Amniotic stem cell (primary cell): Measurements from ENCODE around the gene KRT72.

ENCODE experiments used
- DNase-seq: peaks from one replicate; lab custom pipeline; 2025; lab: John Stamatoyannopoulos, UW

KRT72 gene

DNA sequence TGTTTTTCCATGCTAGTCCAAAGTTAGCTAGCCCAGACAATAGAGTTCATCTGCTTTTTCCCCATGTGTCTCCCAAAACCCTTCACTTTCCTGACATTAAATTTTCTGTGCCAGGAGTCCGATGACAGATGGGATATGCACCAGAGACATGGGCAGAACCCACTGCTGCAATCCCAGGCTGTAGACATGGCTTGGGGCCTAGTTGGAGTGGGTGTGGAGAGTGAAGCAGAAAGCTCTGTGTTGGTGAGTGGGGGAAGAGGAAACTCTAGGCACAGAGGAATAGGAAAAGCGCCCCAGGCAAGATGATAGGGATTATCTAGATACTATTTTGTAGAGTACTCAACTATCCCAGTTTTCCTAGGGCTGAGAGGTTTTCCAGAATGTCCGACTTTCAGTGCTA is 22.8 kb downstream of the KRT72 start:
- DNase-seq: no peak

DNA sequence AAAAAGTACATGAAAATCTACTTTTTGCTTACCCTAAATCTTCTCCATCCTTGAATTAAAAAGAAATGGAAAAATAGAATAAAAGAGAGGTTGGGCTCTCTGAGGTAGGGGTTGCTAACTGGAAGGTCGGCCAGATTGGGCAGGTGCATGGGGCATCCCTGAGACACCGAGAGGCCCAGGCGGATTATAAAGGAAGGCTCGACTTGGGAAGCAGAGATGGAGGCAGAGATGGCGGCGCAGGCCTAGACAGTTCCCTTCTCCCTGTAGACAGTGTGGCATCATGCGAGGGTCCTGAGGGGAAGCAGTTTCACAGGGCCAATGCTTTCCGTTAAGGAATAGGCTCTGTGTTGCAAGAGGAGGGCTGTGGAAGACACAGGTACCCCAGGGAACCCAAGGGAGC is 23.9 kb downstream of the KRT72 start:
- DNase-seq: no peak

DNA sequence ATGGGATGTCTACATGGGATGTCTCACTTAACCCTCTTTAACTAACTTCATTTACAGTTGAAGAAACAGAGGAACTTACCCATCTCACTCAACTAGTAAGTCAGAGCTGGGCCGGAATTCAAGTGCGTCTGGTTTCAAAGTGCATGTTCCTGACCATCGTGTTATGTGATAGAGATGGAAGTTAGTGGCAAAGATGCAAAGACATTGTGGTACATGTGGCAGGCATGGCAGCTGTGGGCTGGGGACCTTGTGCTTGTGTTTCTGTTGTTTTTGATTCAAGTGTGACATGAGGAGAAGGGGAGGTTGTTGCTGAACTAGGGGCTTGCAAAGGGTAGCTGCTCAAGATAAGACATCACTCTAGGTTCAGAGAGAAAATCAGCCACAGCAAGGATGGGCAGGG is 25.3 kb downstream of the KRT72 start:
- DNase-seq: no peak

DNA sequence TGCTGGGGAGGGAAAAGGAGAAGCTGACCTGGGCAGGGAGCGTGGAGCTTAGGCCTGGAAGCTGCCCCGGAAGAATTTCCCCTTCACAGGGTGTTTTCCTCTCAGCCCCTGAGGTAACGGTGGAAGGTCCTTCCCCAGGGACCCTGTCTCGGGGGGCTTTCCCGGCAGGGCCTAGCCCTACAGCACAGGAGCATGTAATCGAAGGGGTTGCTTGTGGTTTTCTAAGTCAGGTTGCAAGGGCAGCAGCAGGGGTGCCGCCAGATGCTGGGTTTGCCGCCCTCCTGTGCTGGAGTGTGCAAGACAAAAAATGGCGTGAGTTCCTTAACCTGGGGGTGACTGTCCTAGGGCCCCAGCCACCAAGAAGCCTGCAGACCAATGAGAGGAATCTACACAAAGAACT is 26.0 kb downstream of the KRT72 start:
- DNase-seq: no peak

DNA sequence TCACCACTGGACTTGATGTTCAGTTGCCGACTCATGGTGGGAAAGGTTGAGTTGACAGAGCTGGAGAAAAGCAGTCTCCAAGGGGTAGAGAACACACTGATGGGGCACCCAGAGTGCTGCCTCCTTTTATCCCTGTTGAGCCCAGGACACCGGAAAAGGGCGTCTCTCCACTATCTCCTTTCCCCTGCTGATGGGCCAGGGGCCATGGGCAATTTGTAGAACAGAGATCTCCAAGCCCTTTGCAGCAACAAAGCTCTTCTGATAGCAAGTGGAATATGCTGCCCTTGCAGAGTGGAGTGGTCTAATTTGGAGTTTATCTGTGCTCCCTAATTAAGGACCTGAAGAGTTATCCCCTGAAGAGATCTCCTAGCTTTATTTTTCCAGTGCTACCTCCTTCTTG is 27.5 kb downstream of the KRT72 start, which contains the start of gene KRT74:
TSS of gene KRT74 (minus strand) at position 101 of the 400 bp plus-strand sequence. CDS start at position 35, 66 bp downstream.
- no peak for DNase-seq

DNA sequence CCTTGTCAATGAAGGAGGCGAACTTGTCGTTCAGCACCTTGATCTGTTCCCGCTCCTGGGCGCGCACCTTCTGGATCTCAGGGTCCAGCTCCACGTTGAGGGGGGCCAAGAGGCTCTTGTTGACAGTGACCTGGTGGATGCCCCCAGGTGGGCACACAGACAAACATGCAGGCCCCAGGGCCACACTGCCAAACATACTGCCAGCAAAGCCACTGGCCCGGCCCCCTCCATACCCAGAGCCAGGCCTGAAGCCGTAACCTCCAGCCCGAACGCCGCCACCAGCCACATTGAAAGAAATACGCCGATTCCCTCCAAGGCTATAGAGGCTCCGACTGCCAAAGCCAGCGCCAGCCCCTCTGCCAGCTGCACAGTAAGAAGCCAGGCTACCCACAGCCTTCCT is 28.0 kb downstream of the KRT72 start:
- DNase-seq: no peak

DNA sequence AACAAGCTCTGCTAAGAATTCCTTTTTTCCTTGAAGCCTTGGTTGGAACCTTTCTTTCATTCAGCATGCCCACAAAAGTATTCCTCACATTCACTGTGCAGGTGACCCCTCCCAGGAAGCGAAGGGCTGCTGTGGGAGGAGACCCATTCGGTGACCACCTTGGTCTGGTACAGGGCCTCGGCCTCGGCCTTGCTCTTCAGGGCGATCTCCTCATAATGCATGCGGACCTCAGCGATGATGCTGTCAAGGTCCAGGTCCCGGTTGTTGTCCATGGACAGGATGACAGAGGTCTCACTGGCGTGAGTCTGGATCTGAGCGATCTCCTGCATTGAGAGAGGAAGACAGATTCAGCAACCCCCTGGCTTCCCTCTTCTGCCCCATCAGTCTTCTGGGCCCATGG is 30.8 kb downstream of the KRT72 start:
- no peak for DNase-seq

DNA sequence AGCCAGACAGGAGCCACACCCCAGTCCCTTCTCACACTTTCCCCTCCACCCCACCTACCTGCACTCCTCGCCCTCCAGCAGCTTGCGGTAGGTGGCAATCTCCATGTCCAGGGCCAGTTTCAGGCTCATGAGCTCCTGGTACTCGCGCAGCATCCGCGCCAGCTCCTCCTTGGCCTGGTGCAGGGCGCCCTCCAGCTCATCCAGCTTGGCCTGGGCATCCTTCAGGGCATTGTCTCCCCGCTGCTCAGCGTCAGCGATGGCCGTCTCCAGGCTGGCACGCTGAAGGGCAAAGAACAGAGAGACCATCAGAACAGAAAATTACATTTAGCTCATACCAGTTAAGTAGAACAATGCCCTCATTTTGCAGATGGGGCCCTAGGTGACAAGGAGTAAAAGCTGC is 33.2 kb downstream of the KRT72 start:
- DNase-seq: no peak

DNA sequence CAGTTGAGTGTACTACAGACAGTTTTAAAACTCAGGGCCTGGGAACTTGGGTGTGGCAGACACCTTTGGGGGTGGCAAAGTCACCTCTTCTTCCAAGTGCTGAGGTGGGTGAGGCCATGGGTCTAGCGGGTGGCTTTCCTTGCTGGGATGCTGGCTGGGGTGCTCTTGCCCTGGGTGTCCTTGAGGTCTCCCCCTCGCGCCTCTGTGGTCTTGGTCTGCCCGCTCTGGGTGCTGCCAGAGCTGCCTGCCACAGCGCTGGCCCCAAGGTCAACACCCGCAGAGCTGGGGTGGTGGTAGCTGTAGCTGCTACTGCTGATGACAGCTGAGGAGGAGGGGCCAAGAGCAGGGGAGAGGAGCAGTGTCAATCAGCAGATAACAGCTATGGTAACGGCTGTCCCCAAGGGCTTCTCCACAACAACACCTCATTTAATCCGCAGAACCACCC is 34.4 kb downstream of the KRT72 start:
- no peak for DNase-seq

DNA sequence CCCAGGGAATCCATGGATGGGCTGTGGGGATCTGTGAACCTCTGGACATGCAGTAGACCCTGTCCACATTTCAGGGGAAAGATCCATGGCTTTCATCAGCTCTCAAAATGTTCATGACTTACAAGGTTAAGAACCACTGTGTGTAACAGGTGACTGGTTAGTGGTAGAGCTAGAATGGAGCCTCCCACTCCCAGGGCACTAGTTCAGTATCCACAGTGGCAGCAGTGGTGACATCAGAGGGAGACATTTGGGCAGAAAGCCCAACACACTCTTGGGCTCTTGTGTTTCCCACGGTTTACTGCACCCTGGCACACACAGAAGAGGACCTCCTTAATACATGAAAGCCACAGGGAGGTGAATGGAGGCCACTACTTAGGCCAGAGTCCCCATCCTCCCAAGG is 36.7 kb downstream of the KRT72 start:
- DNase-seq: no peak

DNA sequence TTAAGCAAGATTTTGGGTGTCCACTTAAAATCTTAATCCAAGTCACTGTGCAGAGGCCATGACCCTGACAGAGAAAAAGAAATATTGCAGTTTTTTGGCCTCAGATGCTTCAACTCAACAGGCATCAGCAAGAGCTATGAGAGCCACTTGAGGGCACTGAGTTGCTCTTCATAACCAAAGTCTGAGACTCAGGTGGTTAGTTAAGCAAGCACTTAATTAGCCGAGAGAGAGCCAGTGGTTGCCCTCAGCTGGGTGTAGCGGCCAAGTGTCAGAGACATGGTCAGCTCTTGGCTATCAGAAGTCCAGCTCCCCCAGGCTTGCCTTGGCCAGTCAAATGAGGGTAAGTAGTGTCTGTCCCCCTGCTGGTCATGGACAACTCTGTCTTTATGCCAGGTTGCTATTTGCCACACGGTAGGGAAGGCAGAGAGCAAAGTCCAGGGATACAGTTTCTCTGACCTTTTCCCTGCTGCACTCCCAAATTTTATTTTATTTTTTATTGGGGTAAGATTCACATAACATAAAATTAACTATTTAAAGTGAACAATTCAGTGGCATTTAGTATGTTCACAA is 39.3 kb downstream of the KRT72 start:
- DNase-seq: no peak

DNA sequence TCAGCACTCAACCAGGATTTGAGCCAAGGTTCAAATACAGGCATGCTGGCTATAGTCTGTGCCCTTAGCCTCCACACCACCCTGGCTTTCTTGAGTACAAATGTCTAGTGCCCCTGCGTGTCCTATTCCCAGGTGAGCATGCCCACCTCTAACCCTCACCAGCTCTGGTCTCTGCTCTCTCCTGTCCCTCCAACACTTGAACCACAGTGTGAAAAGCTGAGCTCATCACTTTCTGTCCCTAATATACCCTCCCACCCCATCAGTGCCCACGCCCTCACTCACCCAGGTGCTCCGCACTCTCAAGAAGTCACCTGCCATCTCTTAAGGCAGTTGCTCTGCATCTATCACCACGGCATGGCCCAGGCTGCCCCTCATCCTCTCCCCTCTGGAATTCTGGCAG is 41.3 kb downstream of the KRT72 start:
- DNase-seq: no peak

DNA sequence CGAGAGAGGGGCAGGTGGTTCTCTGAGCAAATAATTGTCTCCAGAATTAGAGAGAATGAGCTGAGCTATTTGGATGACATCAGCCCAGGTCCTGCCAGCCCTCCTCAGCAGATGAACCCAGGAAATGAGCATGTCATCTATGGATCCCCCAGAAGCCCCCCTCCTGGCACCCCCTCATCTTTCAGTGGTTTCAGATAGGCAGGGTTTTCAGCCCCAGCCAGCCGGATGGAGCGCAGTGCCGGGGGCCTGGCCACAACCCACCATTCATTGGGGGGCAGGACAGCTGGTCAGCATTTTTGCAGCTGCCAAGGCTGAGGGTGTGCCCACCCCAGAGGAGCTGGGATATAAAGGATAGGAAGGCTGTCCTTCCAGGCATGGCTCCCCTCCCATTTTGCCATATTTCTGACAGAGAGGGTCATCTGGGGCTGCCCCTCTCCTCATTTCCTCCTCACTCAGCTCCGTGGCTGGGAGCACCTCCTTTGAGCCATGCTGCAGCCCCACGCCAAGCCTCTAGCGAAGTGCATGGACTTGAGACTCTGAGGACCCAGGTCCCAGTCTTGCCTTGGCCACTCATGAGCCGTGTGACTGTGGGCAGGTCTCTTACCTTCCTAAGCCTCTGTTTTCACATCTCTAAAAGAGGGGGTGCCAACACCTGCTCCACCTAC is 42.4 kb downstream of the KRT72 start:
- DNase-seq: no peak

DNA sequence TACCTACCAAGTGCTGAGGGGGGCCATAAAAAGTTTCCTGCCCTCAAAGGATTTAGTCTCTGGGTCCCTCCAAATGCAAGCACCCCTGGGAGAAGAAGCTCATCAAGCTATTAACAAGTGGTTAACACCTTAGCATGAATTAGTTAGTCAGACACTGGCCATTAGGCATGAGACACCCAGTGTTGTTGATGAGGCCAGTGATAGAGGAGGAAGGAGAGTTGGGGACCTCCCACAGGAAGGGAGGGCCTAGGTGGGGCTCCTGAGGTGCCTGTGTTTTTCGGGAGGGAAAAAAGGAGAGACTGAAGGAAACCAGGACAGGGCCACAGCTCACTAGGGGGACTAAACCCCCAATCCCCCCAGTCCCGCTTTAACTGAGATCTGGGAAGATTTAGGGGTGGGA is 43.8 kb downstream of the KRT72 start:
- no peak for DNase-seq

DNA sequence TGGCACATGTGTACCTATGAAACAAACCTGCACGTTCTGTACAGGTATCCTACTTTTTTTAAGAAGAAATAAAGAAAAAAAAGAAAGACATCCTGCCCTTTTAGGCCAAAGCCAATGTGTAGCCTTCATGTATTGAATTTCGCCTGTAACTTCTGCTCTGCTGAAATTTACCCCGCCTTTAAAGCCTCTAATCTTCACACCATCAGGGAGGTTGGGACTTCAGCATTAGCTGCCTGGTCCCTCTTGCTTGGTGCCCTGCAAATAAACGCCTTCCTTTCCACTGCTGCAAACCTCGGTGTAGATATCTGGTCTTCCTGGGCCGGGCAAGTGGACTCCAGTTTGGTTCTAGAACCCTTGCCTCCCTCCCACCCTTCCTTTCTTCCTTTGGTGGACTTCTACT is 45.7 kb downstream of the KRT72 start:
- DNase-seq: no peak

DNA sequence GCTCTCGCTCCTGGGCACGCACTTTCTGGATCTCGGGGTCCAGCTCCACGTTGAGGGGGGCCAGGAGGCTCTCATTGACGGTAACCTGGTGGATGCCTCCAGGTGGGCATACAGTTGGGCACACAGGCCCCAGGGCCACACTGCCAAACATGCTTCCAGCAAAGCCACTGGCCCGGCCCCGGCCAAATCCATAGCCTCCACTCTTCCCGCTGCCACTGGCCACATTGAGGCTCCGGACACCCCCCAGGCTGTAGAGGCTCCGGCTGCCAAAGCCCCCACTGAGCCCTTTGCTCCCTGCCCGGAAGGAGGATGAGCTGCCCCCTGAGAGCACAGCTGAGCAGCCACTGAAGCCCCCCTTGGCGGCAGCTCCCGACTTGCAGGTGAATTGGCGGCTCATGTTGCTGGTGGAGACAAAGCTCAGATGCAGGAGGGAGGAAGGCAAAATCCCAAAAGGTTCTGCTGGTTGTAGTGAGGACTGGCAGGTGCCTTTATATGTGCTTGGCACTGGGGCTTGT is 48.5 kb downstream of the KRT72 start, which contains the start of gene KRT71:
TSS of gene KRT71 (minus strand) at position 465 of the 515 bp plus-strand sequence. CDS start at position 397, 68 bp downstream.
- no peak for DNase-seq

DNA sequence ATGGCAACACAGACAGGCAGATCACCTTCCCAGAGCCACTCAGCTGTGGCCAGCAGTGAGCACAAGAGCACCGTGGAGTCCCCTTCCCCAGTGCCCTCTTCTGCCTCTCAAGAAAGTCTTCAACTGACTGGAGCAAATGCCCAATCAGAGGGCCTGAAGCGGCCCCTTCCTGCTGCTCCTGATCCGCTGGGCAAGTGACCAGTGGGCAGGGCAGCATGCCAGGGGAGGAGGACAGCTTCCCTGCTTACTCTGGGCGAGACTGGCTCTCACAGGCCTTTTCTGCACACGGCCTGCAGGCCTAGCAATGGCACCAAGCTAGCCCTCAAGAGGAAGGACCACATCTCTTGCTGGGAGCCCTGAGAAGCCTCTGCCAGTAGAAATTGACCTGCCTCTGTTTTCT is 49.2 kb downstream of the KRT72 start:
- no peak for DNase-seq

DNA sequence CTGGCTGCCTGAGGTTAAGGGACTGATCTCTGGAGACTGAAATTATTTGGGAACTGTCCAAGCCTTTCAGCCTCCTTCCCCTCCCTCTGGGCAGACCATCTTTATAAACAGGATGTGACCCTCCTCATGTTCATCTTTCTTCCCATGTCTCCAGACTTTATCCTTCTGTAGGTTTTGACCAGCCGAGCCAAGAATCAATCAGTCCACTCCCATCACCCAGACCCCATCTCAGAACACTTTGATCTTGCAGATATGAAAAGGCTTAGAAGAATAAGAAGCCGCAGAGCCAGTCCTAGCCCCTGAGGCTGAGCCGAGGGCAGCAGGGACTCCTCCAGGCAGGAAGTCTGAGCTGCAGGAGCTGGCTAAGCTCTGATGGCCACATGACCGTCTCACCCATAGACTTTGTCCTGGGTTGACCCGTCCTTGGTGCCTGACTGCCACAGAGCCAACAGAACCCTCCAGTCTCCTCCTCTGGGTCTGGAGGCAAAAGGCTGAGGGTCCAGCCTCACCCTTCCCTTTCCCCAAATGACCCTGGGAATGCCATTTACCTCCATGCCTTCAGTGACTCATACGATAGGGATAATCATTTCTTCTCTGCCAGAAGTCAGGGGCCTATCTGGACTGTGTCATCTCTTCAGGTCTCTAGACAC is 49.9 kb downstream of the KRT72 start:
- no peak for DNase-seq

DNA sequence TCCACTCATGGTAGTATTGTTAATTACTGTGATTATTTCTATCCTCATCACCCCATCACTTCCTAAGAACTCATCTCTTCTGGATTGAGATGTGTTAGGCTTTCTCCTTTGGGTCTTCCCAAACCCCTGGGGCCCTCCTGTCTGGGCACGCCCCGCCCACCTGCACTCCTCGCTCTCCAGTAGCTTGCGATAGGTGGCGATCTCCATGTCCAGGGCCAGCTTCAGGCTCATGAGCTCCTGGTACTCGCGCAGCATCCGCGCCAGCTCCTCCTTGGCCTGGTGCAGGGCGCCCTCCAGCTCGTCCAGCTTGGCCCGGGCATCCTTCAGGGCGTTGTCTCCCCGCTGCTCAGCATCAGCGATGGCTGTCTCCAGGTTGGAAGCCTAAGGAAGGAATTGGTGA is 55.1 kb downstream of the KRT72 start:
- DNase-seq: no peak

DNA sequence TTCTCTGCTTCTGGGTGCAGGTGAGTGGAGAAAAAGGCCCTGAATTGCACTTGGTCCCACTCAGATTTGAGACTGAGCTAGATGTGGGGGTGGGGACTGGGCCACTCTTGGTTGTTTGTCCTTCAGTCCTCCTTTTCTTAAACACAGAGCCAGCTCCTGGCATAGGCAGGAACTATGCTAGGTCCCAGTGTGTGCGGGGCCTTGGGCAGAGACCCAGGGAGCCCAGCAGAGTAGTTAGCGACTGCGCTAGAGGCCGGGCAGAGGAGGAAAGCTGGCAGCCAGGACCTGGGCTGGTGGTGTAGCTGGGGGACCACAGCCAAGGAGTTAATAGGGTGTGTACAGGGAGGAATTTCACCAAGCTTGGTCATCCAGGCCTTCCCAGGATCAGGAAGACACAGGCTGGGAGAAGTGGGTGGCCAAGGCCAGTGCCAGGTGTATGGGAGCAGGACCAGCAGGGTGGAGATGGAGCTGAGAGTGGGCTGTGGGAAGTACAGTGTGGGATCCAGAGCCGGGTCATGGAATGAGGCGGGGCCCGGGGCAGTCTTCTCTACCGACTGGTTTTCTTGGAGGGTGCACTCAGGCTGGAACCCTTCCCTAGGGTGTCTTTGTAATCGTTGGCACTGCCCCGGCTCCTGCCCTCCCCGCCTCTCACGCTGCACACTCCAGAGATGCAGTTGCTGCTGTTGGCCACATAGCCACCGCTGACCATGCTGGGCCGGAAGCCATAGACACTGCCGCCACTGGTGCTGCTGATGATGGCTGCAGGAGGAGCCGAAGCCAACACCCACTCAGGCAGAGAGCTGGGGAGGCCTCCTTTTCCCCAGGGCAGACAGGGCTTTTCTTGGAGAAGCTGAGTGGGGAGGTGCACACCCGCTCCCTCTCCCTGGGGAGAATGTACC is 57.0 kb downstream of the KRT72 start:
- DNase-seq: no peak

DNA sequence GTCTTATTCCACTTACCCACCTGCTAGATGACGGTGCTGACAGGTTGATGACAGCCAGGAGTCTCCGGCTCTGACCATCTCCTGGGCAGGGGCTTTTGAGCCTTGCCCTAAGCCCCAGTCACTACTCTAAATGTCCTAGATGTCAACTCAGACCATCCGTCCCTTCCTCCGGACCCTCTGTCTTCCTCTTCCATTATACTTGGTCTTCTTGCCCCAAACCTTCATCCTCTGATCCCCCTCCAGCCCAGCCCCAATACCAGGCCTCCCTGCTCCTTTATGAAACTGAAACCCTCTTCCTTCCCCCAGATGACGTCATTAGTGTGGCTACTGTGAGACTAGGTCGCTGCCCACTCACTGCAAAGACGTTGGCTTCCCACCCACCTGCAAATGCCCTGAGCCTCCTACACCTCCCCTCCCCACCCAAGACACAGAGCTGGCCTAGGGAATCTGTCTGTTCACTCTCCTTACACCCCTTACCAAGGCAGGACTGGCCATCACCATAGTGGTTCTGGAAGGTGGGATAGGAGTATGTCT is 58.4 kb downstream of the KRT72 start:
- DNase-seq: no peak

DNA sequence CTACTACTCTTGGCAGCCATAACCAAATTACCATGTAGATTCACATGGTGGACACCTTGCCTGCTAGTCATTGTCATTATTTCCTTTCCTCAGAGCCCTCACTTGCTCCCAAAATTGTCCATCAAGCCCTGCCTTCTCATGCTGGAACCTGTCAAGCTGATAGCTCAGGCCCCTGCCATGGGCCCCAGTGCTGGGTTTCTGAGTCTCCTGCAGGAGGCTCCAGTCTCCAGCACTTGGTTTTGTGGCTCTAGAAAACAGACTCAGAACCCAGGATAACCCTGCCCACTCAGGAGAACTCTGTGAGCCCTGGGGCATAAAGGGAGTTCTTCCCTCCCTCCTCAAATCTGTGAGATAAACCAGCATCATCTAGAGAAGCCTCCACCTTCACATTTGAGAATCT is 59.1 kb downstream of the KRT72 start:
- no peak for DNase-seq
